SK-N-SH (cell line): Measurements from ENCODE around the gene ABHD16A.

Experiments used
- FOXM1 ChIP-seq: IDR thresholded peaks from 2 replicates; pipeline ENCODE4 v1.4.0; 2012; ENCODE audit warnings: low read depth, mild to moderate bottlenecking
- TAF1 ChIP-seq: IDR thresholded peaks from 2 replicates; pipeline ENCODE4 v1.6.1; 2012; ENCODE audit warnings: low read depth, mild to moderate bottlenecking, low read length, moderate library complexity, borderline replicate concordance

DNA sequence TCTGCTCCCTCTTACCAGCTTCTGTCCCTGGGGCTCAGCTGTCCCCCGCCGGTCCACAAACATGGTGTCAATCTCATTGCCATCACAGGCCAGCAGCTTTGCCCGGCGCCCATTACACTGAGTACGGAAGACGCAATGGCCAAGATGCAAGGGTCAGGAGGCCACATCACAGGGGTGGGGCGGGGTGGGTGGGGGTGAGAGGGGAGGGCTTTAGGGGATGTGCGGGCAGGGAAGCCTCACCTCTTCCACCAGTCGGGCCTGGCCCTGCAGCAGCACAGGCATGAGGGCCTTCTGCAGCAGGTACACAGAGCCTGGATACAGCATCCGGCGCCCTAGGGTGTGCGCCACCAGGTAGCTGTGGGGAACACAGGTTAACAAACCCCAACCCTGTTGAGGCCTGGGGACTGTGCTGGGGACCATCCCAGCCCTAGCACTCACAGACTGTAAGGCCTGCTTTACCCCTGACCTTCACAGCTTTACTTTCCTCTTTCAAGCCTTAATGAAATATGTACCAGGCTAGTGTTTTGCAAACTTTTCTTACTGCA lies 11.5 kb downstream of the ABHD16A start:
- TF ChIP-seq FOXM1 (no peak), TAF1 (no peak)
